IMR-90 (cell line): ENCODE measurements around the gene NMUR1. TPM values are rescaled to one million over a fixed set of nuclear protein-coding genes. Genes with fewer than 3 reads are reported as not detected.

Source experiments
- ATAC-seq: fragments of 200-7000 bp; cut with Tn5 transposase; 2 replicates; pipeline ENCODE4 v1.9.1; 2020; ENCODE audit warnings: low read depth, mild to moderate bottlenecking, moderate library complexity
- BruUV-seq: library from RNA; stranded (reverse); fragments of 400-500 nt; replicated peaks from 2 replicates; lab custom pipeline; 2021; lab: Mats Ljungman, UMichigan
- CTCF ChIA-PET: fragments of 300-600 bp; formaldehyde crosslinking; extraction: SDS; loops from one replicate; lab custom pipeline; 2021; ENCODE audit warnings: antibody characterized with exemption; lab: Yijun Ruan, JAX
- POLR2A ChIA-PET: fragments of 300-600 bp; sonication (Branson Sonifier 250); formaldehyde crosslinking; loops from one replicate; lab custom pipeline; 2022; ENCODE audit warnings: antibody characterized with exemption; ENCODE audit not compliant: unreplicated experiment; lab: Charles Lee
- DNase-seq: peaks from one replicate; pipeline ENCODE4 v3.0.0; 2013
- H2AFZ ChIP-seq: replicated peaks from 2 replicates; pipeline ENCODE3; 2013; ENCODE audit warnings: low read length, mild to moderate bottlenecking; ENCODE audit not compliant: poor library complexity
- H2AK5ac ChIP-seq: 2 replicates; pipeline ENCODE4 v1.6.1; 2013; ENCODE audit warnings: low read depth, low read length, inconsistent platforms
- H2AK9ac ChIP-seq: replicated peaks from 2 replicates; pipeline ENCODE3; 2013; ENCODE audit warnings: mild to moderate bottlenecking, low read depth, low read length, moderate library complexity; ENCODE audit not compliant: poor library complexity
- H2BK120ac ChIP-seq: 2 replicates; pipeline ENCODE4 v1.6.1; 2013; ENCODE audit warnings: low read depth, low read length, inconsistent platforms
- H2BK15ac ChIP-seq: 3 replicates; pipeline ENCODE4 v1.6.1; 2013; ENCODE audit warnings: low read depth, low read length, inconsistent platforms
- H2BK20ac ChIP-seq: 2 replicates; pipeline ENCODE4 v1.6.1; 2013; ENCODE audit warnings: low read depth, mild to moderate bottlenecking, inconsistent platforms, low read length, moderate library complexity
- H2BK5ac ChIP-seq: 2 replicates; pipeline ENCODE4 v1.6.1; 2013; ENCODE audit warnings: mild to moderate bottlenecking, low read depth, low read length, inconsistent platforms; ENCODE audit not compliant: poor library complexity, severe bottlenecking
- H3K14ac ChIP-seq: replicated peaks from 2 replicates; pipeline ENCODE4 v1.6.1; 2013; ENCODE audit warnings: low read depth, low read length, inconsistent platforms
- H3K18ac ChIP-seq: 2 replicates; pipeline ENCODE4 v1.6.1; 2013; ENCODE audit warnings: low read depth, low read length, control low read depth
- H3K23ac ChIP-seq: 2 replicates; pipeline ENCODE4 v1.6.1; 2013; ENCODE audit warnings: low read depth, low read length, inconsistent platforms
- H3K27ac ChIP-seq: 2 replicates; pipeline ENCODE4 v1.5.1; 2013; ENCODE audit warnings: mild to moderate bottlenecking, control low read depth, low read length; ENCODE audit not compliant: insufficient read depth
- H3K27me3 ChIP-seq: 2 replicates; pipeline ENCODE4 v1.6.1; 2013; ENCODE audit warnings: low read length; ENCODE audit not compliant: control insufficient read depth, insufficient read depth
- H3K36me3 ChIP-seq: 2 replicates; pipeline ENCODE4 v1.6.1; 2013; ENCODE audit warnings: low read length, mixed read lengths; ENCODE audit not compliant: control insufficient read depth, insufficient read depth
- H3K4ac ChIP-seq: 2 replicates; pipeline ENCODE4 v1.6.1; 2013; ENCODE audit warnings: low read depth, low read length, inconsistent platforms
- H3K4me1 ChIP-seq: 2 replicates; pipeline ENCODE4 v1.6.1; 2013; ENCODE audit warnings: low read length, mixed read lengths; ENCODE audit not compliant: control insufficient read depth, insufficient read depth
- H3K4me2 ChIP-seq: 2 replicates; pipeline ENCODE4 v1.6.1; 2013; ENCODE audit warnings: low read depth, mild to moderate bottlenecking, control low read depth, low read length, moderate library complexity
- H3K4me3 ChIP-seq: 2 replicates; pipeline ENCODE4 v1.5.1; 2013; ENCODE audit warnings: low read depth, mild to moderate bottlenecking, control low read depth, low read length, moderate library complexity; ENCODE audit not compliant: insufficient read depth
- H3K56ac ChIP-seq: 2 replicates; pipeline ENCODE4 v1.6.1; 2013; ENCODE audit warnings: low read length, inconsistent platforms; ENCODE audit not compliant: insufficient read depth; ENCODE audit errors: extremely low read depth
- H3K79me1 ChIP-seq, 2 experiments: 2 replicates each; pipeline ENCODE4 v1.6.1; 2013; ENCODE audit warnings: low read length in 2 of 2, inconsistent platforms in 1 of 2, low read depth in 1 of 2
- H3K9ac ChIP-seq: 2 replicates; pipeline ENCODE4 v1.6.1; 2013; ENCODE audit warnings: low read depth, low read length, control low read depth
- H3K9me1 ChIP-seq: 2 replicates; pipeline ENCODE4 v1.6.1; 2013; ENCODE audit warnings: low read length, inconsistent platforms; ENCODE audit not compliant: insufficient read depth
- H3K9me3 ChIP-seq: 2 replicates; pipeline ENCODE4 v1.6.1; 2013; ENCODE audit warnings: low read length; ENCODE audit not compliant: control insufficient read depth, insufficient read depth
- H4K20me1 ChIP-seq: 2 replicates; pipeline ENCODE4 v1.6.1; 2013; ENCODE audit warnings: low read length, inconsistent platforms; ENCODE audit not compliant: insufficient read depth
- H4K5ac ChIP-seq: 2 replicates; pipeline ENCODE4 v1.6.1; 2013; ENCODE audit warnings: mild to moderate bottlenecking, low read depth, low read length, control low read depth
- H4K8ac ChIP-seq, 2 experiments: 2 replicates each; pipeline ENCODE4 v1.6.1; 2013; ENCODE audit warnings: low read depth in 2 of 2, low read length in 2 of 2, control low read depth in 1 of 2, inconsistent platforms in 1 of 2
- H4K91ac ChIP-seq: 2 replicates; pipeline ENCODE4 v1.6.1; 2013; ENCODE audit warnings: low read depth, low read length, inconsistent platforms; ENCODE audit not compliant: insufficient read depth
- BHLHE40 ChIP-seq: fragments of 150-350 bp; IDR thresholded peaks from 2 replicates; pipeline ENCODE4 v1.6.1; 2016; ENCODE audit warnings: mild to moderate bottlenecking, low read depth, low read length
- CEBPB ChIP-seq: IDR thresholded peaks from 2 replicates; pipeline ENCODE4 v1.6.1; 2012; ENCODE audit warnings: low read depth, low read length, improper control_type of control experiment
- CHD1 ChIP-seq: IDR thresholded peaks from 2 replicates; pipeline ENCODE4 v1.6.1; 2012; ENCODE audit warnings: low read depth, low read length, improper control_type of control experiment
- CTCF ChIP-seq: conservative IDR thresholded peaks from 2 replicates; pipeline ENCODE4 v1.5.1; 2012; ENCODE audit warnings: mild to moderate bottlenecking, low read depth, low read length, improper control_type of control experiment
- FOS ChIP-seq: fragments of 150-350 bp; IDR thresholded peaks from 2 replicates; pipeline ENCODE4 v1.6.1; 2016; ENCODE audit warnings: low read depth, low read length
- MAFK ChIP-seq: IDR thresholded peaks from 2 replicates; pipeline ENCODE4 v1.6.1; 2012; ENCODE audit warnings: low read depth, low read length, improper control_type of control experiment
- MAZ ChIP-seq: IDR thresholded peaks from 2 replicates; pipeline ENCODE4 v1.6.1; 2012; ENCODE audit warnings: low read depth, mild to moderate bottlenecking, low read length, improper control_type of control experiment, moderate library complexity, borderline replicate concordance
- POLR2A ChIP-seq: IDR thresholded peaks from 2 replicates; pipeline ENCODE4 v1.6.1; 2012; ENCODE audit warnings: mild to moderate bottlenecking, low read depth, low read length
- RAD21 ChIP-seq: IDR thresholded peaks from 2 replicates; pipeline ENCODE4 v1.6.1; 2012; ENCODE audit warnings: low read length, improper control_type of control experiment
- RCOR1 ChIP-seq: IDR thresholded peaks from 2 replicates; pipeline ENCODE4 v1.6.1; 2012; ENCODE audit warnings: mild to moderate bottlenecking, low read length, improper control_type of control experiment; ENCODE audit not compliant: insufficient replicate concordance
- RFX5 ChIP-seq: IDR thresholded peaks from 2 replicates; pipeline ENCODE4 v1.8.0; 2012; ENCODE audit warnings: low read depth, mild to moderate bottlenecking, low read length, moderate library complexity
- SMC3 ChIP-seq: fragments of 150-350 bp; IDR thresholded peaks from 2 replicates; pipeline ENCODE4 v1.6.1; 2016; ENCODE audit warnings: low read depth, mild to moderate bottlenecking, antibody characterized with exemption, low read length, moderate library complexity
- USF2 ChIP-seq: fragments of 150-350 bp; IDR thresholded peaks from 2 replicates; pipeline ENCODE4 v1.6.1; 2017; ENCODE audit warnings: mild to moderate bottlenecking, antibody characterized with exemption, low read length, low read depth
- WGBS, 2 experiments: methylation state at CpG; one replicate each; pipeline versions ENCODE4 v1.1.5 to v1.1.7; 2013; ENCODE audit warnings: missing lambda C conversion rate in 2 of 2; ENCODE audit not compliant: insufficient read length in 1 of 2; ENCODE audit errors: extremely low coverage in 2 of 2; 5-methylcytosine and 5-hydroxymethylcytosine counted together
- dilution Hi-C: fragments of 300-500 bp; cut with HindIII; formaldehyde crosslinking; loops from one replicate; pipeline ENCODE4 v1.14.3; 2018; ENCODE audit warnings: low sequenced_read_pairs; ENCODE audit not compliant: unreplicated experiment
- in situ Hi-C: fragments of 300-500 bp; cut with MboI; formaldehyde crosslinking; loops from 3 replicates; pipeline ENCODE4 v1.14.3; 2019; ENCODE audit warnings: low sequenced_read_pairs, inconsistent platforms, mixed read lengths
- intact Hi-C: fragments of 100-400 bp; cut with micrococcal nuclease; formaldehyde crosslinking; loops from 2 replicates; pipeline ENCODE4 v1.10.0; 2022
- polyA plus RNA-seq, 3 experiments: library from polyadenylated mRNA; depleted of rRNA; stranded (reverse); fragments of >200 nt; gene quantifications; 2 replicates each; pipeline ENCODE4 v1.2.3, GENCODE V29; 2012; ENCODE audit warnings: low replicate concordance in 1 of 3
- total RNA-seq: library from RNA; depleted of rRNA; stranded (reverse); fragments of >200 nt; gene quantifications from 2 replicates; pipeline ENCODE4 v1.2.3, GENCODE V29; 2012

Gene NMUR1
- total and polyA plus RNA-seq, 2 of the 4 experiments (the other 2 are of a cell fraction), result not detected

GRCh38 chr2:231546014-231546715, 15.9 kb upstream of the NMUR1 start:
- H3K27me3 ChIP-seq, result peaks cover 9% of the 10 kb centered on the region
- H3K79me1 ChIP-seq, result no peaks in the 10 kb centered on the region
- no peak overlapping the region for H3K4me3 ChIP-seq
- intact Hi-C loops, result no loop called here
- H3K4me2 ChIP-seq, result no peak overlapping the region
- H3K27ac ChIP-seq, result no peak overlapping the region
- H3K4ac ChIP-seq, result no peak overlapping the region
- DNase-seq (no peak), ATAC-seq (no peak)
- CTCF ChIA-PET, result no interaction called here
- no peak for TF ChIP-seq RCOR1
- TF ChIP-seq CHD1, result no peak
- TF ChIP-seq RFX5, result no peak
- no peak for TF ChIP-seq CEBPB
- TF ChIP-seq POLR2A, result no peak
- TF ChIP-seq USF2, result no peak
- no peak for TF ChIP-seq RAD21
- TF ChIP-seq MAZ, result no peak
- no peak for TF ChIP-seq SMC3
- no peak for TF ChIP-seq FOS
- no peak for TF ChIP-seq BHLHE40
- TF ChIP-seq CTCF, result no peak
- TF ChIP-seq MAFK, result no peak
- H4K91ac ChIP-seq, result no peak overlapping the region
- peak overlapping the region; percentile 23 for H2AFZ ChIP-seq
- no peak overlapping the region for H3K23ac ChIP-seq
- in situ Hi-C loops, result no loop called here
- H3K14ac ChIP-seq, result no peak overlapping the region
- H3K18ac ChIP-seq, result no peak overlapping the region
- H4K20me1 ChIP-seq, result no peaks in the 10 kb centered on the region
- no peaks in the 10 kb centered on the region for H3K36me3 ChIP-seq
- H2BK5ac ChIP-seq, result no peak overlapping the region
- dilution Hi-C loops, result no loop called here
- POLR2A ChIA-PET, result no interaction called here
- H3K9me3 ChIP-seq, result peaks cover 5% of the 10 kb centered on the region
- H2AK5ac ChIP-seq, result 0 out of 2 replicates have a peak overlapping the region, but pooled peaks have one; percentile 43
- no peak overlapping the region for H4K8ac ChIP-seq
- no peak overlapping the region for H2BK120ac ChIP-seq
- no peak overlapping the region for H3K56ac ChIP-seq
- H3K9ac ChIP-seq, result no peak overlapping the region
- no peak overlapping the region for H2BK20ac ChIP-seq
- WGBS, 2 experiments, result 68% methylated on average over 5 of the region's 13 CpGs; no CpG with 5 or more reads in 1 of the 2 experiments
- peaks cover 5% of the 10 kb centered on the region for H3K9me1 ChIP-seq
- no peak overlapping the region for H4K5ac ChIP-seq
- H2AK9ac ChIP-seq, result peak overlapping the region; percentile 50
- no TSS peak for BruUV-seq
- peaks cover 5% of the 10 kb centered on the region; the same call in 1 of the 2 replicates for H3K4me1 ChIP-seq
- H2BK15ac ChIP-seq, result no peak overlapping the region
